HG02973 (cell line): ENCODE results near the gene SLC38A4.
"Not testable (repeated sequence)": the region's sequence is repeated elsewhere in the genome, so short reads cannot be mapped to it uniquely, and the experiment has no call there.

Source experiments
- ATAC-seq: cut with Tn5 transposase; IDR thresholded peaks from one replicate; pipeline ENCODE4 v1.9.1; 2021; ENCODE audit warnings: moderate library complexity; ENCODE audit not compliant: unreplicated experiment

SLC38A4 gene

GRCh38 chr12:46778415-46778814, 47.4 kb downstream of the SLC38A4 start:
- no peak for ATAC-seq

- ATAC-seq = no peak
These were observed 48.2 kb downstream of the SLC38A4 start for GRCh38 chr12:46777587-46777986.

GRCh38 chr12:46775796-46776195, 50.0 kb downstream of the SLC38A4 start:
- ATAC-seq = no peak

GRCh38 chr12:46774322-46774633, 51.5 kb downstream of the SLC38A4 start:
- ATAC-seq = no peak

GRCh38 chr12:46773586-46774321, 52.0 kb downstream of the SLC38A4 start:
- no peak for ATAC-seq

- no peak for ATAC-seq
These were observed 54.4 kb downstream of the SLC38A4 start for GRCh38 chr12:46771268-46771827.

GRCh38 chr12:46770501-46771183, 55.2 kb downstream of the SLC38A4 start:
- ATAC-seq = no peak

- ATAC-seq = no peak
These were observed 61.8 kb downstream of the SLC38A4 start for GRCh38 chr12:46764005-46764404.

GRCh38 chr12:46763230-46763629, 62.6 kb downstream of the SLC38A4 start:
- peak; percentile 62 for ATAC-seq

GRCh38 chr12:46754550-46754949, 71.2 kb downstream of the SLC38A4 start:
- ATAC-seq = no peak

GRCh38 chr12:46752396-46752795, 73.4 kb downstream of the SLC38A4 start:
- ATAC-seq = no peak

GRCh38 chr12:46751173-46751572, 74.6 kb downstream of the SLC38A4 start:
- no peak for ATAC-seq

GRCh38 chr12:46749322-46749721, 76.5 kb downstream of the SLC38A4 start:
- ATAC-seq = no peak

- ATAC-seq = no peak
These were observed 81.5 kb downstream of the SLC38A4 start for GRCh38 chr12:46744283-46744682.

GRCh38 chr12:46743456-46743855, 82.3 kb downstream of the SLC38A4 start:
- ATAC-seq = no peak

- not testable (repeated sequence) for ATAC-seq
These were observed 83.5 kb downstream of the SLC38A4 start for GRCh38 chr12:46742271-46742670.

GRCh38 chr12:46725332-46725731, 100.5 kb downstream of the SLC38A4 start:
- ATAC-seq = no peak

GRCh38 chr12:46723629-46724419, 102.0 kb downstream of the SLC38A4 start:
- no peak for ATAC-seq

GRCh38 chr12:46722394-46723185, 103.2 kb downstream of the SLC38A4 start:
- no peak for ATAC-seq

- no peak for ATAC-seq
These were observed 107.3 kb downstream of the SLC38A4 start for GRCh38 chr12:46718495-46718894.

GRCh38 chr12:46717868-46718267, 107.9 kb downstream of the SLC38A4 start:
- no peak for ATAC-seq
